Esophagus squamous epithelium (tissue), 4 donors: ENCODE data around the gene SSC4D.
"Not testable (repeated sequence)": the region's sequence is repeated elsewhere in the genome, so short reads cannot be mapped to it uniquely, and the experiment has no call there.

Experiments
- CTCF ChIP-seq, 6 experiments: fragments of 450-650 bp in 4 of 6; fragments of 200-600 bp in 2 of 6; sonication (generic) in 2 of 6; IDR thresholded peaks; one replicate each; pipeline ENCODE4 v1.5.1; 2016 to 2019; ENCODE audit warnings: antibody characterized with exemption in 6 of 6, mild to moderate bottlenecking in 4 of 6, moderate library complexity in 4 of 6
- POLR2A ChIP-seq, 4 donors: fragments of 450-650 bp; IDR thresholded peaks; one replicate each; pipeline ENCODE4 v1.6.1; 2017; ENCODE audit warnings: antibody characterized with exemption in 4 of 4, mild to moderate bottlenecking in 4 of 4, moderate library complexity in 3 of 4

GRCh38 chr7:76457017-76457416 lies 47.5 kb upstream of the SSC4D start:
- TF ChIP-seq CTCF, POLR2A (IDR thresholded peaks at IDR 0.05): not testable (repeated sequence)
